ENCODE measurements around the gene ROBO1. TPM values are rescaled to one million over a fixed set of nuclear protein-coding genes. Genes with fewer than 3 reads are reported as not detected.
A peak's percentile ranks its signal among the peaks of the same experiment; 100 is the strongest.

Gene ROBO1
- total RNA-seq, 1 donor from 2014 or later = 20.8 TPM

- DNase-seq (ENCODE audit: low read depth) (no peak), FAIRE-seq (no peak)
- TF ChIP-seq CTCF (IDR thresholded peaks at IDR 0.05; ENCODE audit: insufficient read depth, low read length, severe bottlenecking) = no peak
- H3K36me3 ChIP-seq (ENCODE audit: control insufficient read depth, insufficient read depth, low read length) = no peaks in the 10 kb centered on the region
- no peak overlapping the region for H3K4me3 ChIP-seq (ENCODE audit: low read depth, low read length)
- H3K27me3 ChIP-seq (ENCODE audit: control insufficient read depth, insufficient read depth, low read length) = no peaks in the 10 kb centered on the region
Measured at GRCh38 chr3:79217096-79217495, 550.7 kb downstream of the ROBO1 start.

GRCh38 chr3:79215286-79215685 is 552.5 kb downstream of the ROBO1 start:
- FAIRE-seq = no peak
- no peak for TF ChIP-seq CTCF (IDR thresholded peaks at IDR 0.05; ENCODE audit: insufficient read depth, low read length, severe bottlenecking)
- no peak for DNase-seq (ENCODE audit: low read depth)
- Histone ChIP-seq H3K27me3 (ENCODE audit: control insufficient read depth, insufficient read depth, low read length) (no peaks in the 10 kb centered on the region), H3K36me3 (ENCODE audit: control insufficient read depth, insufficient read depth, low read length) (no peaks in the 10 kb centered on the region), H3K4me3 (ENCODE audit: low read depth, low read length) (no peak overlapping the region)

- DNase-seq (ENCODE audit: low read depth) = peak; percentile 4
- no peak for FAIRE-seq
- H3K27me3 ChIP-seq (ENCODE audit: control insufficient read depth, insufficient read depth, low read length) = no peaks in the 10 kb centered on the region
- no peak for TF ChIP-seq CTCF (IDR thresholded peaks at IDR 0.05; ENCODE audit: insufficient read depth, low read length, severe bottlenecking)
- H3K4me3 ChIP-seq (ENCODE audit: low read depth, low read length) = no peak overlapping the region
- no peaks in the 10 kb centered on the region for H3K36me3 ChIP-seq (ENCODE audit: control insufficient read depth, insufficient read depth, low read length)
Measured at GRCh38 chr3:79211586-79212359, 556.0 kb downstream of the ROBO1 start.

- no peak for DNase-seq (ENCODE audit: low read depth)
- no peaks in the 10 kb centered on the region for H3K27me3 ChIP-seq (ENCODE audit: control insufficient read depth, insufficient read depth, low read length)
- no peaks in the 10 kb centered on the region for H3K36me3 ChIP-seq (ENCODE audit: control insufficient read depth, insufficient read depth, low read length)
- FAIRE-seq = peak; percentile 7
- TF ChIP-seq CTCF (IDR thresholded peaks at IDR 0.05; ENCODE audit: insufficient read depth, low read length, severe bottlenecking) = no peak
- no peak overlapping the region for H3K4me3 ChIP-seq (ENCODE audit: low read depth, low read length)
Measured at GRCh38 chr3:79204351-79204750, 563.4 kb downstream of the ROBO1 start.

- DNase-seq (ENCODE audit: low read depth) (no peak), FAIRE-seq (no peak)
- Histone ChIP-seq H3K4me3 (ENCODE audit: low read depth, low read length) (no peak overlapping the region), H3K27me3 (ENCODE audit: control insufficient read depth, insufficient read depth, low read length) (no peaks in the 10 kb centered on the region), H3K36me3 (ENCODE audit: control insufficient read depth, insufficient read depth, low read length) (no peaks in the 10 kb centered on the region)
- TF ChIP-seq CTCF (IDR thresholded peaks at IDR 0.05; ENCODE audit: insufficient read depth, low read length, severe bottlenecking) = no peak
Measured at GRCh38 chr3:79203144-79203519, 564.7 kb downstream of the ROBO1 start.

Data from bronchial epithelial cell (primary cell).